ENCODE measurements around the gene GRHL1. TPM values are rescaled to one million over a fixed set of nuclear protein-coding genes. Genes with fewer than 3 reads are reported as not detected.

The GRHL1 gene
- total and polyA plus RNA-seq, 2 donors (not counting 1 experiment from before 2014, with no cell fraction given): 0.25 to 0.76 TPM

GRCh38 chr2:9908639-9909038 lies 42.9 kb upstream of the GRHL1 start:
- Histone ChIP-seq H3K9me3 (ENCODE audit: control extremely low read depth in 1 of 3, control insufficient read depth in 2 of 3, insufficient read depth in 1 of 3, low read length in 2 of 3) (no peaks in the 10 kb centered on the region), H3K36me3 (replicated peaks in 1 of 2; ENCODE audit: control extremely low read depth in 1 of 2, control insufficient read depth in 1 of 2, extremely low read depth in 1 of 2, insufficient read depth in 2 of 2, low read length in 1 of 2) (peaks cover 5 to 11% of the 10 kb centered on the region in 2 experiments), H3K9ac (ENCODE audit: low read length) (no peak overlapping the region), H4K20me1 (ENCODE audit: control insufficient read depth, insufficient read depth, low read length, poor library complexity, severe bottlenecking) (no peaks in the 10 kb centered on the region), H3K4me1 (ENCODE audit: control insufficient read depth in 2 of 2, insufficient read depth in 2 of 2, low read length in 2 of 2) (no peaks in the 10 kb centered on the region), H3K4me2 (replicated peaks; ENCODE audit: low read depth, low read length, poor library complexity, severe bottlenecking) (no peak overlapping the region), H3K79me2 (ENCODE audit: control insufficient read depth, insufficient read depth, low read length) (no peaks in the 10 kb centered on the region), H3K27ac (ENCODE audit: low read length in 2 of 2) (no peak overlapping the region), H3K4me3 (ENCODE audit: control extremely low read depth in 1 of 5, extremely low read depth in 1 of 5, insufficient read depth in 1 of 5, low read depth in 2 of 5, low read length in 4 of 5) (no peak overlapping the region), H3K27me3 (replicated peaks in 1 of 4; ENCODE audit: control extremely low read depth in 1 of 4, control insufficient read depth in 3 of 4, insufficient read depth in 4 of 4, low read length in 3 of 4) (no peaks in the 10 kb centered on the region), H2AFZ (ENCODE audit: insufficient read depth, low read depth, low read length, poor library complexity, severe bottlenecking) (no peak overlapping the region)
- Mint-ChIP-seq H3K4me3 (no peak overlapping the region), H3K27me3 (no peaks in the 10 kb centered on the region), H3K4me1 (no peaks in the 10 kb centered on the region), H3K27ac (no peak overlapping the region), H3K9me3 (ENCODE audit: insufficient read depth) (no peaks in the 10 kb centered on the region)
- DNase-seq: no peak
- ChIA-PET CTCF (interaction anchor here (1.0 kb wide), 1 partner anchor 76 kb away, joined by 4 read pairs; no protein-coding TSS in a partner anchor), POLR2A (no interaction called here)
- WGBS (ENCODE audit: insufficient coverage): no CpG with 5 or more reads among the region's 1 CpG
- TF ChIP-seq EZH2 (IDR thresholded peaks at IDR 0.05; ENCODE audit: borderline replicate concordance, insufficient read depth, low read depth, low read length, poor library complexity, severe bottlenecking): no peak
- no peak for TF ChIP-seq CTCF (IDR thresholded peaks at IDR 0.05)
- ATAC-seq (ENCODE audit: low read depth): no peak
- intact Hi-C loops (cut with micrococcal nuclease): no loop called here

DNA sequence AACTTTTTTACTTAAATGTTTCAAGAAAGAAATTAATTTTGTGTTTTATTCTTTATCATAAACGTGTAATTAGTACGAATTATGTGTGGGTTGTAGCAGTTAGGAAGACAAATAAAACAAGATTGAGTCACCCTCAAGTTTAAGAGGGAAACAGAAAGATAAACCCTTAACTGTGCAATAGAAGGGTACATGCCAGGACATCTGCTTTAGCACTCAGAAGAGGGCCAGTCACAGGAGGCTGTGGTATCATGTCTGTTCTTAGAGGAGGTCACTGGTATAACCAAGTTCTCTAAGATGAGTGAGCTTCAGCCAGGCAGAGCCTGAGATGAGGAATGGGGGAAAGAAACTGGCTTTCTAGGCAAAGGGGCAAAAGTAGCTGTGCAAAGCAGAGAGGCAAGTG lies 42.4 kb upstream of the GRHL1 start:
- H3K27ac Mint-ChIP-seq: no peak overlapping the region
- TF ChIP-seq EZH2 (IDR thresholded peaks at IDR 0.05; ENCODE audit: borderline replicate concordance, insufficient read depth, low read depth, low read length, poor library complexity, severe bottlenecking) (no peak), CTCF (IDR thresholded peaks at IDR 0.05) (no peak)
- Histone ChIP-seq H2AFZ (ENCODE audit: insufficient read depth, low read depth, low read length, poor library complexity, severe bottlenecking) (no peak overlapping the region), H3K4me3 (ENCODE audit: control extremely low read depth in 1 of 5, extremely low read depth in 1 of 5, insufficient read depth in 1 of 5, low read depth in 2 of 5, low read length in 4 of 5) (no peak overlapping the region), H3K4me2 (replicated peaks; ENCODE audit: low read depth, low read length, poor library complexity, severe bottlenecking) (no peak overlapping the region), H3K27me3 (replicated peaks in 1 of 4; ENCODE audit: control extremely low read depth in 1 of 4, control insufficient read depth in 3 of 4, insufficient read depth in 4 of 4, low read length in 3 of 4) (no peaks in the 10 kb centered on the region), H3K27ac (ENCODE audit: low read length in 2 of 2) (no peak overlapping the region), H3K9me3 (ENCODE audit: control extremely low read depth in 1 of 3, control insufficient read depth in 2 of 3, insufficient read depth in 1 of 3, low read length in 2 of 3) (no peaks in the 10 kb centered on the region), H3K79me2 (ENCODE audit: control insufficient read depth, insufficient read depth, low read length) (no peaks in the 10 kb centered on the region), H4K20me1 (ENCODE audit: control insufficient read depth, insufficient read depth, low read length, poor library complexity, severe bottlenecking) (no peaks in the 10 kb centered on the region), H3K9ac (ENCODE audit: low read length) (no peak overlapping the region), H3K36me3 (replicated peaks in 1 of 2; ENCODE audit: control extremely low read depth in 1 of 2, control insufficient read depth in 1 of 2, extremely low read depth in 1 of 2, insufficient read depth in 2 of 2, low read length in 1 of 2) (peaks cover 5 to 11% of the 10 kb centered on the region in 2 experiments), H3K4me1 (ENCODE audit: control insufficient read depth in 2 of 2, insufficient read depth in 2 of 2, low read length in 2 of 2) (no peaks in the 10 kb centered on the region)
- ChIA-PET POLR2A (no interaction called here), CTCF (interaction anchor here (1.0 kb wide), 1 partner anchor 75 kb away, joined by 4 read pairs; no protein-coding TSS in a partner anchor)
- ATAC-seq (ENCODE audit: low read depth) (no peak), DNase-seq (no peak)
- no peaks in the 10 kb centered on the region for H3K27me3 Mint-ChIP-seq
- H3K4me1 Mint-ChIP-seq: no peaks in the 10 kb centered on the region
- H3K9me3 Mint-ChIP-seq (ENCODE audit: insufficient read depth): no peaks in the 10 kb centered on the region
- WGBS (ENCODE audit: insufficient coverage): no CpG with 5 or more reads among the region's 2 CpGs
- H3K4me3 Mint-ChIP-seq: no peak overlapping the region
- intact Hi-C loops (cut with micrococcal nuclease): no loop called here
